Astrocyte (in vitro differentiated cells and primary cell): ENCODE results near the gene EXD3. TPM values are rescaled to one million over a fixed set of nuclear protein-coding genes. Genes with fewer than 3 reads are reported as not detected.

Experiments
- DNase-seq: peaks from one replicate; pipeline ENCODE4 v3.0.0-alpha.2; 2010; ENCODE audit warnings: low read depth
- FAIRE-seq: peaks from 2 replicates; lab custom pipeline; 2011; peaks lifted over from hg19 to GRCh38; lab: Jason Lieb, UNC
- H2AFZ ChIP-seq: 2 replicates; pipeline ENCODE4 v1.6.0; 2012; ENCODE audit warnings: low read depth, low read length, inconsistent platforms
- H3K27ac ChIP-seq: 2 replicates; pipeline ENCODE4 v1.5.1; 2011; ENCODE audit warnings: low read depth, low read length, inconsistent platforms
- H3K27me3 ChIP-seq: 2 replicates; pipeline ENCODE4 v1.6.0; 2011; ENCODE audit warnings: low read length, inconsistent platforms; ENCODE audit not compliant: insufficient read depth
- H3K36me3 ChIP-seq: 2 replicates; pipeline ENCODE4 v1.5.1; 2011; ENCODE audit warnings: low read length, inconsistent platforms; ENCODE audit not compliant: insufficient read depth
- H3K4me1 ChIP-seq: 2 replicates; pipeline ENCODE4 v1.5.1; 2011; ENCODE audit warnings: low read length, inconsistent platforms; ENCODE audit not compliant: insufficient read depth
- H3K4me2 ChIP-seq: 2 replicates; pipeline ENCODE4 v1.6.0; 2012; ENCODE audit warnings: low read length, inconsistent platforms
- H3K4me3 ChIP-seq: 2 replicates; pipeline ENCODE4 v1.5.1; 2011; ENCODE audit warnings: low read depth, mild to moderate bottlenecking, low read length, inconsistent platforms; ENCODE audit not compliant: insufficient read depth
- H3K79me2 ChIP-seq: 2 replicates; pipeline ENCODE4 v1.6.0; 2012; ENCODE audit warnings: mild to moderate bottlenecking, low read length, inconsistent platforms; ENCODE audit not compliant: insufficient read depth
- H3K9ac ChIP-seq: 2 replicates; pipeline ENCODE4 v1.6.0; 2012; ENCODE audit warnings: mild to moderate bottlenecking, low read length, inconsistent platforms
- H3K9me3 ChIP-seq: 2 replicates; pipeline ENCODE4 v1.5.1; 2012; ENCODE audit warnings: low read depth, mild to moderate bottlenecking, low read length, inconsistent platforms; ENCODE audit not compliant: insufficient read depth
- H4K20me1 ChIP-seq: 2 replicates; pipeline ENCODE4 v1.6.0; 2012; ENCODE audit warnings: low read length, inconsistent platforms; ENCODE audit not compliant: insufficient read depth
- H3K27ac Mint-ChIP-seq: one replicate; pipeline ENCODE4 v1.8.0; 2021; ENCODE audit warnings: mild to moderate bottlenecking, mixed read lengths; ENCODE audit not compliant: unreplicated experiment
- H3K27me3 Mint-ChIP-seq: one replicate; pipeline ENCODE4 v1.8.0; 2021; ENCODE audit warnings: low read depth, mixed read lengths; ENCODE audit not compliant: unreplicated experiment
- H3K36me3 Mint-ChIP-seq: one replicate; pipeline ENCODE4 v1.8.0; 2021; ENCODE audit warnings: low read depth, mixed read lengths; ENCODE audit not compliant: unreplicated experiment
- H3K4me1 Mint-ChIP-seq: one replicate; pipeline ENCODE4 v1.8.0; 2021; ENCODE audit warnings: low read depth, mixed read lengths; ENCODE audit not compliant: unreplicated experiment
- H3K4me3 Mint-ChIP-seq: one replicate; pipeline ENCODE4 v1.8.0; 2021; ENCODE audit warnings: mild to moderate bottlenecking, moderate library complexity, mixed read lengths; ENCODE audit not compliant: unreplicated experiment
- H3K9me3 Mint-ChIP-seq: one replicate; pipeline ENCODE4 v1.8.0; 2021; ENCODE audit warnings: mild to moderate bottlenecking, mixed read lengths; ENCODE audit not compliant: unreplicated experiment
- CTCF ChIP-seq: IDR thresholded peaks from 2 replicates; pipeline ENCODE4 v1.5.1; 2011; ENCODE audit warnings: low read depth, mild to moderate bottlenecking, inconsistent platforms, low read length, moderate library complexity; ENCODE audit not compliant: insufficient read depth
- EZH2 ChIP-seq: IDR thresholded peaks from 2 replicates; pipeline ENCODE4 v1.6.1; 2012; ENCODE audit warnings: mild to moderate bottlenecking, low read length, inconsistent platforms; ENCODE audit not compliant: insufficient read depth
- total RNA-seq: library from RNA; stranded (reverse); gene quantifications from 2 replicates; pipeline ENCODE4 v1.2.1, GENCODE V29; 2021

EXD3 gene
- total RNA-seq, 1 donor from 2014 or later: 8.5 TPM

- TF ChIP-seq CTCF (no peak), EZH2 (no peak)
- peak overlapping the region; percentile 80 for H2AFZ ChIP-seq
- H3K36me3 ChIP-seq: no peaks in the 10 kb centered on the region
- Mint-ChIP-seq H3K27ac (no peak overlapping the region), H3K36me3 (no peaks in the 10 kb centered on the region), H3K4me1 (no peaks in the 10 kb centered on the region), H3K27me3 (peaks cover 2% of the 10 kb centered on the region), H3K4me3 (no peak overlapping the region), H3K9me3 (no peaks in the 10 kb centered on the region)
- H3K4me2 ChIP-seq: peak overlapping the region; percentile 59
- H4K20me1 ChIP-seq: no peaks in the 10 kb centered on the region
- no peak overlapping the region for H3K27ac ChIP-seq
- no peaks in the 10 kb centered on the region for H3K27me3 ChIP-seq
- DNase-seq: no peak
- H3K9me3 ChIP-seq: no peaks in the 10 kb centered on the region
- no peaks in the 10 kb centered on the region for H3K79me2 ChIP-seq
- no peak for FAIRE-seq
- H3K4me3 ChIP-seq: no peak overlapping the region
- peaks cover 17% of the 10 kb centered on the region for H3K4me1 ChIP-seq
- no peak overlapping the region for H3K9ac ChIP-seq
These were observed 116.7 kb downstream of the EXD3 start for GRCh38 chr9:137306066-137306849.

GRCh38 chr9:137305798-137306065 is 117.2 kb downstream of the EXD3 start:
- Histone ChIP-seq H2AFZ (peak overlapping the region; percentile 80), H3K9ac (no peak overlapping the region), H3K36me3 (no peaks in the 10 kb centered on the region), H3K4me3 (no peak overlapping the region), H3K4me2 (peak overlapping the region; percentile 59), H3K9me3 (no peaks in the 10 kb centered on the region), H3K27me3 (no peaks in the 10 kb centered on the region), H3K79me2 (no peaks in the 10 kb centered on the region), H3K4me1 (peaks cover 17% of the 10 kb centered on the region), H3K27ac (no peak overlapping the region), H4K20me1 (no peaks in the 10 kb centered on the region)
- no peak for TF ChIP-seq CTCF
- TF ChIP-seq EZH2: no peak
- peaks cover 2% of the 10 kb centered on the region for H3K27me3 Mint-ChIP-seq
- no peak overlapping the region for H3K27ac Mint-ChIP-seq
- no peaks in the 10 kb centered on the region for H3K9me3 Mint-ChIP-seq
- FAIRE-seq: no peak
- H3K36me3 Mint-ChIP-seq: no peaks in the 10 kb centered on the region
- DNase-seq: no peak
- peaks cover 1% of the 10 kb centered on the region for H3K4me1 Mint-ChIP-seq
- no peak overlapping the region for H3K4me3 Mint-ChIP-seq

- Histone ChIP-seq H3K9me3 (no peaks in the 10 kb centered on the region), H3K4me1 (peaks cover 19% of the 10 kb centered on the region), H3K79me2 (no peaks in the 10 kb centered on the region), H3K27ac (no peak overlapping the region), H3K27me3 (peaks cover under 1% of the 10 kb centered on the region), H2AFZ (peak overlapping the region; percentile 80), H4K20me1 (no peaks in the 10 kb centered on the region), H3K36me3 (no peaks in the 10 kb centered on the region), H3K4me3 (no peak overlapping the region), H3K9ac (peak overlapping the region; percentile 43), H3K4me2 (peak overlapping the region; percentile 59)
- H3K27me3 Mint-ChIP-seq: peaks cover 2% of the 10 kb centered on the region
- no peak for FAIRE-seq
- no peaks in the 10 kb centered on the region for H3K9me3 Mint-ChIP-seq
- TF ChIP-seq EZH2 (no peak), CTCF (no peak)
- peak; percentile 44 for DNase-seq
- H3K27ac Mint-ChIP-seq: no peak overlapping the region
- no peaks in the 10 kb centered on the region for H3K36me3 Mint-ChIP-seq
- no peak overlapping the region for H3K4me3 Mint-ChIP-seq
- peaks cover 3% of the 10 kb centered on the region for H3K4me1 Mint-ChIP-seq
These were observed 117.7 kb downstream of the EXD3 start for GRCh38 chr9:137305060-137305797.
